Small intestine (tissue), 7 donors: ENCODE measurements around the gene YIPF2. TPM values are rescaled to one million over a fixed set of nuclear protein-coding genes. Genes with fewer than 3 reads are reported as not detected.

Experiments used
- DNase-seq, 2 donors: peaks; one replicate each; pipeline versions ENCODE4 v3.0.0 to v3.0.0-alpha.2; 2013
- FAIRE-seq: peaks from 2 replicates; lab custom pipeline; 2012; peaks lifted over from hg19 to GRCh38; lab: Jason Lieb, UNC
- H3K27ac ChIP-seq, 3 donors: one replicate each; pipeline ENCODE4 v1.5.1; 2013; ENCODE audit warnings: low read length in 2 of 3, mild to moderate bottlenecking in 2 of 3, control low read depth in 1 of 3, inconsistent platforms in 1 of 3, low read depth in 1 of 3, moderate library complexity in 1 of 3
- H3K27me3 ChIP-seq, 3 donors: one replicate each; pipeline ENCODE4 v1.6.1; 2013; ENCODE audit warnings: low read length in 3 of 3, inconsistent platforms in 1 of 3; ENCODE audit not compliant: control insufficient read depth in 3 of 3, insufficient read depth in 3 of 3
- H3K36me3 ChIP-seq, 3 donors: one replicate each; pipeline ENCODE4 v1.6.1; 2013; ENCODE audit warnings: low read length in 3 of 3, inconsistent platforms in 1 of 3, low read depth in 1 of 3, mild to moderate bottlenecking in 1 of 3, moderate library complexity in 1 of 3; ENCODE audit not compliant: control insufficient read depth in 3 of 3, insufficient read depth in 2 of 3
- H3K4me1 ChIP-seq, 3 donors: one replicate each; pipeline ENCODE4 v1.6.1; 2013; ENCODE audit warnings: low read length in 2 of 3, inconsistent platforms in 1 of 3, low read depth in 1 of 3, mild to moderate bottlenecking in 1 of 3, moderate library complexity in 1 of 3; ENCODE audit not compliant: control insufficient read depth in 3 of 3, insufficient read depth in 2 of 3
- H3K4me3 ChIP-seq, 3 donors: one replicate each; pipeline ENCODE4 v1.5.1; 2013; ENCODE audit warnings: low read length in 3 of 3, control low read depth in 1 of 3, inconsistent platforms in 1 of 3, low read depth in 1 of 3, mild to moderate bottlenecking in 1 of 3, moderate library complexity in 1 of 3
- H3K9me3 ChIP-seq, 2 donors: one replicate each; pipeline ENCODE4 v1.6.1; 2013; ENCODE audit warnings: low read depth in 1 of 2, low read length in 1 of 2; ENCODE audit not compliant: control insufficient read depth in 2 of 2, insufficient read depth in 1 of 2
- WGBS, 3 donors: extraction: QIAGEN DNeasy Blood & Tissue Kit; methylation state at CpG; one replicate each; pipeline ENCODE4 v1.1.7; 2013; 5-methylcytosine and 5-hydroxymethylcytosine counted together
- polyA plus RNA-seq, 4 donors: library from polyadenylated mRNA; stranded (reverse) in 3 of 4; unstranded in 1 of 4; fragments of 200-250 nt in 3 of 4; fragments of 120-200 nt in 1 of 4; gene quantifications; one replicate each; pipeline versions ENCODE4 v1.2.1 to v1.2.3, GENCODE V29; 2013
- donor health status: healthy with polysubstance abuse.
- donor health status: control.
- donor health status: control.
- donor health status: Bipolar disorder and iron deficiency.
- donor health status: healthy.

YIPF2 gene
- polyA plus RNA-seq, 4 donors, result 18.3 to 65.1 (median 40.1) TPM

- peaks cover 0 to 14% (median 8%) of the 10 kb centered on the region in 3 donors for H3K4me1 ChIP-seq
- no peaks in the 10 kb centered on the region for H3K27me3 ChIP-seq
- H3K36me3 ChIP-seq, result peaks cover 0 to 19% (median 0%) of the 10 kb centered on the region in 3 donors
- FAIRE-seq, result no peak
- WGBS, 3 donors, result 48 to 70% (median 59%) methylated on average over 8 of the region's 8 CpGs
- no peak overlapping the region for H3K4me3 ChIP-seq
- H3K27ac ChIP-seq, result no peak overlapping the region
- DNase-seq, result peak; percentile 30 to 41
- H3K9me3 ChIP-seq, result no peaks in the 10 kb centered on the region
Observed at GRCh38 chr19:10966809-10967208, 38.4 kb upstream of the YIPF2 start.

GRCh38 chr19:10965398-10965797 lies 37.0 kb upstream of the YIPF2 start:
- Histone ChIP-seq H3K36me3 (peaks cover 0 to 15% (median 0%) of the 10 kb centered on the region in 3 donors), H3K27ac (no peak overlapping the region), H3K9me3 (no peaks in the 10 kb centered on the region), H3K4me1 (peaks cover 0 to 14% (median 8%) of the 10 kb centered on the region in 3 donors), H3K27me3 (no peaks in the 10 kb centered on the region), H3K4me3 (no peak overlapping the region)
- DNase-seq (no peak), FAIRE-seq (no peak)
- 82 to 84% (median 82%) methylated on average over 6 of the region's 6 CpGs for whole genome bisulfite sequencing, 3 donors

- FAIRE-seq, result no peak
- no peaks in the 10 kb centered on the region for H3K27me3 ChIP-seq
Observed at GRCh38 chr19:10964903-10965302, 36.5 kb upstream of the YIPF2 start.

GRCh38 chr19:10963865-10964264 lies 35.4 kb upstream of the YIPF2 start:
- H3K27ac ChIP-seq, result peak overlapping the region in 1 of 3 donors; percentile 45
- no peak overlapping the region for H3K4me3 ChIP-seq
- peaks cover 0 to 12% (median 0%) of the 10 kb centered on the region in 3 donors for H3K36me3 ChIP-seq
- 72 to 81% (median 79%) methylated on average over 4 of the region's 4 CpGs for WGBS, 3 donors
- no peaks in the 10 kb centered on the region for H3K27me3 ChIP-seq
- DNase-seq, result no peak
- no peak for FAIRE-seq
- H3K4me1 ChIP-seq, result peaks cover 0 to 14% (median 5%) of the 10 kb centered on the region in 3 donors
- no peaks in the 10 kb centered on the region for H3K9me3 ChIP-seq

More at GRCh38 chr19:10964903-10965302, 36.5 kb upstream of the YIPF2 start:
- Histone ChIP-seq H3K36me3 (peaks cover 0 to 14% (median 0%) of the 10 kb centered on the region in 3 donors), H3K4me3 (no peak overlapping the region), H3K27ac (no peak overlapping the region), H3K4me1 (peaks cover 0 to 14% (median 8%) of the 10 kb centered on the region in 3 donors), H3K9me3 (no peaks in the 10 kb centered on the region)
- DNase-seq, result no peak
- 97 to 99% (median 98%) methylated on average over 4 of the region's 4 CpGs for WGBS, 3 donors

GRCh38 chr19:10962863-10963262 lies 34.4 kb upstream of the YIPF2 start:
- Histone ChIP-seq H3K27me3 (no peaks in the 10 kb centered on the region), H3K9me3 (no peaks in the 10 kb centered on the region), H3K4me1 (peaks cover 0 to 14% (median 0%) of the 10 kb centered on the region in 3 donors), H3K27ac (no peak overlapping the region), H3K36me3 (peaks cover 0 to 12% (median 0%) of the 10 kb centered on the region in 3 donors), H3K4me3 (no peak overlapping the region)
- 79 to 80% (median 80%) methylated on average over 10 of the region's 10 CpGs for WGBS, 3 donors
- DNase-seq, result no peak
- no peak for FAIRE-seq

- DNase-seq, result no peak
- no peaks in the 10 kb centered on the region for H3K27me3 ChIP-seq
- 0 to 1% (median 1%) methylated on average over 42 to 92 of the region's 92 CpGs for WGBS, 3 donors
- H3K27ac ChIP-seq, result peak overlapping the region; percentile 59 to 66 (median 66)
- no peak for FAIRE-seq
- peaks cover 0 to 6% (median 0%) of the 10 kb centered on the region in 3 donors for H3K4me1 ChIP-seq
- peaks cover 0 to 6% (median 0%) of the 10 kb centered on the region in 3 donors for H3K36me3 ChIP-seq
- H3K9me3 ChIP-seq, result no peaks in the 10 kb centered on the region
- H3K4me3 ChIP-seq, result peak overlapping the region; percentile 70 to 97 (median 96)
Observed at GRCh38 chr19:10961073-10961860, 32.8 kb upstream of the YIPF2 start.

- DNase-seq, result peak; percentile 97 to 99
- H3K9me3 ChIP-seq, result no peaks in the 10 kb centered on the region
- peak within 1 kb of the TSS; percentile 70 to 98 (median 96) for H3K4me3 ChIP-seq
- peaks cover 0 to 6% (median 0%) of the 10 kb centered on the region in 3 donors for H3K36me3 ChIP-seq
- peaks cover 0 to 6% (median 0%) of the 10 kb centered on the region in 3 donors for H3K4me1 ChIP-seq
- 0 to 1% (median 0%) methylated on average over 52 to 100 of the region's 100 CpGs for WGBS, 3 donors
- H3K27ac ChIP-seq, result peak within 1 kb of the TSS; percentile 79 to 97 (median 96)
- no peaks in the 10 kb centered on the region for H3K27me3 ChIP-seq
- FAIRE-seq, result no peak
Observed at GRCh38 chr19:10960314-10961072, 32.1 kb upstream of the YIPF2 start, which contains the start of gene SMARCA4. TSS of gene SMARCA4 (plus strand) at chr19:10961030. CDS start at chr19:10984152, 23,122 bp downstream.
